Lung (tissue), 12 donors: ENCODE measurements around the gene TBX5. TPM values are rescaled to one million over a fixed set of nuclear protein-coding genes. Genes with fewer than 3 reads are reported as not detected.

Source experiments
- ATAC-seq: fragments of 200-7000 bp; cut with Tn5 transposase; one replicate; pipeline ENCODE4 v1.9.1; 2020; ENCODE audit warnings: moderate number of reproducible peaks; ENCODE audit not compliant: insufficient read depth, low FRiP score
- DNase-seq, 3 donors: peaks; one replicate each; pipeline ENCODE4 v3.0.0-alpha.2; 2013 to 2017
- H3K27ac ChIP-seq, 2 donors: one replicate each; pipeline ENCODE4 v1.5.1; 2013; ENCODE audit warnings: mild to moderate bottlenecking in 2 of 2, moderate library complexity in 2 of 2, control low read depth in 1 of 2, inconsistent platforms in 1 of 2, low read depth in 1 of 2, low read length in 1 of 2
- H3K27me3 ChIP-seq, 3 donors: one replicate each; pipeline ENCODE4 v1.5.1; 2013; ENCODE audit warnings: low read length in 2 of 3; ENCODE audit not compliant: control insufficient read depth in 3 of 3, insufficient read depth in 3 of 3
- H3K36me3 ChIP-seq, 4 donors: one replicate each; pipeline ENCODE4 v1.5.1; 2013; ENCODE audit warnings: low read length in 4 of 4, mild to moderate bottlenecking in 1 of 4, moderate library complexity in 1 of 4; ENCODE audit not compliant: control insufficient read depth in 4 of 4, insufficient read depth in 4 of 4
- H3K4me1 ChIP-seq, 5 donors: one replicate each; pipeline ENCODE4 v1.5.1; 2013; ENCODE audit warnings: low read length in 5 of 5, mild to moderate bottlenecking in 2 of 5, moderate library complexity in 1 of 5; ENCODE audit not compliant: control insufficient read depth in 5 of 5, insufficient read depth in 5 of 5
- H3K4me3 ChIP-seq: one replicate; pipeline ENCODE4 v1.5.1; 2013; ENCODE audit warnings: mild to moderate bottlenecking, control low read depth, moderate library complexity
- H3K9ac ChIP-seq, 2 donors: one replicate each; pipeline ENCODE4 v1.5.1; 2013; ENCODE audit warnings: low read length in 2 of 2, control low read depth in 1 of 2; ENCODE audit not compliant: insufficient read depth in 1 of 2
- H3K9me3 ChIP-seq, 4 donors: one replicate each; pipeline ENCODE4 v1.5.1; 2013; ENCODE audit warnings: low read length in 3 of 4, mild to moderate bottlenecking in 1 of 4, moderate library complexity in 1 of 4; ENCODE audit not compliant: control insufficient read depth in 4 of 4, insufficient read depth in 3 of 4
- CTCF ChIP-seq: IDR thresholded peaks from 2 replicates; pipeline ENCODE4 v1.5.1; 2012; ENCODE audit warnings: mild to moderate bottlenecking; ENCODE audit errors: control extremely low read depth, extremely low read depth
- WGBS, 2 donors: extraction: QIAGEN DNeasy Blood & Tissue Kit; methylation state at CpG; one replicate each; pipeline ENCODE4 v1.1.7; 2013; 5-methylcytosine and 5-hydroxymethylcytosine counted together
- polyA plus RNA-seq, 2 donors: library from polyadenylated mRNA; stranded (reverse); fragments of 200-250 nt; gene quantifications; one replicate each; pipeline ENCODE4 v1.2.1, GENCODE V29; 2013
- total RNA-seq, 2 donors: library from RNA; depleted of rRNA in 1 of 2; stranded (reverse); fragments of >200 nt in 1 of 2; gene quantifications; one replicate each; pipeline ENCODE4 v1.2.1, GENCODE V29; 2014 to 2021
- donor health status: control.
- donor health status: control.
- donor health status: Bipolar disorder and iron deficiency.
- donor health status: healthy.
- donor health status: DM: yes; HTN: yes; CAD: no.

The TBX5 gene
- total and polyA plus RNA-seq, 4 donors, result 5.6 to 39.7 (median 13.9) TPM

DNA sequence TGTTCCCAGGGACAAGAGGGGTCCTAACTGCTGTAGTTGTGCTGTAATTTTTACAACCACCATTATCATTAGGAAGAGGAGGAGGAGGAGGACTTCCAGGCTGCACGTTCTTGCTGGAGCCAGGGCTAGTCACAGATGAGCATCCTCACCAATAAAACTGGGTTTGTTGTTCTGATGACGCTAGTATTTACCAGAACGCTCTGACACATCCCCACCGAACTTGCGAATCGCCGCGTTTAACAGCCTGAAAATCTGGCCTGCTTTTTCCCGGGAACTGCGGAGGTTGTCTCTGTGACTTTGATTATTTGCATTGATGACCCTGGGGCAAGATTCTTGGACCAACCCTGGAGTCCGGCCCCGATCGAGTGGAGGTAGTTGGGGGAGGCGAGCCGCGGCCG, 10.2 kb downstream of the TBX5 start:
- H3K4me3 ChIP-seq, result no peak overlapping the region

DNA sequence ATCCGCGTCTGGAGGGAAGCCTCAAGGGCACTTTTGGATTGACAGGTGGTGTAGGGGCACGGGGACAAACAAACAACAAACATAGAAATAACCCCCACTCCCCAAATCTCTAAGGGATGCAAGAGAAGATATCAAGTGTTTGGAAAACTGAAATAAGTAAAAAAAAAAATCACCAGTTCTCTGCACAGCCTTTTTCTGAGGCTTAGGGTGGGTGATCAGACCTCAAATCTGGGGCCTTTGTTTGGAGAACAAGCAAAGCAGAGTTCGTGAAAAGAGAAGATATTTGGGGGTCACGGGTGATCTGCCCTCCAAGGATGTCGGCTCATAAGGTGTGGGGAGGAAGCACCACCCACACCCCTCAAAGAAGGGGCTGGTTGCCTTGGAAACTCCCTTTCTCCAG, 10.7 kb downstream of the TBX5 start:
- peaks cover 0 to 91% (median 5%) of the 10 kb centered on the region in 5 donors for H3K4me1 ChIP-seq
- no peak for TF ChIP-seq CTCF
- ATAC-seq, result no peak

More for the DNA sequence above, 10.2 kb downstream of the TBX5 start:
- H3K36me3 ChIP-seq, result peaks cover 0 to 56% (median 22%) of the 10 kb centered on the region in 4 donors
- H3K9ac ChIP-seq, result peak overlapping the region in 1 of 2 donors; percentile 74
- ATAC-seq (no peak), DNase-seq (peak; percentile 64 to 75 (median 72))
- peak overlapping the region; percentile 50 to 78 for H3K27ac ChIP-seq
- WGBS, 2 donors, result 1 to 5% methylated on average over 17 of the region's 17 CpGs
- H3K9me3 ChIP-seq, result peaks cover 0 to 10% (median 0%) of the 10 kb centered on the region in 4 donors
- peaks cover 0 to 93% (median 5%) of the 10 kb centered on the region in 5 donors for H3K4me1 ChIP-seq
- no peak for TF ChIP-seq CTCF
- peaks cover 2 to 72% (median 8%) of the 10 kb centered on the region in 3 donors for H3K27me3 ChIP-seq

DNA sequence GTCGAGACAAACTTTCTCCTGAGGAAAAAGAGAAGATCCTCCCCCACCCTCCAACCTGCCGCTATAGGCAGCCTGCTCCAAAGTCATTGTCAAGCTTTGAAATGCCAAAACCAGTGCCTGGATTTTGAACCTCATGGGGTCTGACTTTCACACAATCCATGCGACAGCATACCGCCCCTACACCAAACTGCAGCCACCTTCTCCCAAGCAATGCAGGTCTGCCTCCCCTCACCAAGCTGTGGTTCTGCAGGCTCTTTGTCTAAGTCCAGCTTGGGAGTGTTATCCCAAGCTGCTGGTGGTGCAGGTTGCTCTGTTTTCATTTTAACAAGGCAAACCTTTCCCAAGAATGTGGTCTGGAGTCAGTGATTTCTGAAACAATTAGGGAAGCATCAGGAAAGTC, 12.4 kb downstream of the TBX5 start:
- Histone ChIP-seq H3K4me1 (peaks cover 0 to 74% (median 2%) of the 10 kb centered on the region in 5 donors), H3K9ac (no peak overlapping the region), H3K36me3 (peaks cover 0 to 50% (median 20%) of the 10 kb centered on the region in 4 donors), H3K27me3 (peaks cover 0 to 53% (median 0%) of the 10 kb centered on the region in 3 donors), H3K27ac (peak overlapping the region in 1 of 2 donors; percentile 28), H3K4me3 (no peak overlapping the region), H3K9me3 (peaks cover 0 to 5% (median 0%) of the 10 kb centered on the region in 4 donors)
- WGBS, 2 donors, result 22 to 40% methylated on average over 4 of the region's 4 CpGs
- no peak for TF ChIP-seq CTCF
- no peak for ATAC-seq
- DNase-seq, result no peak

More for the DNA sequence above, 10.7 kb downstream of the TBX5 start:
- WGBS, 2 donors, result 14 to 27% methylated on average over 6 of the region's 6 CpGs
- H3K27ac ChIP-seq, result peak overlapping the region in 1 of 2 donors; percentile 78
- H3K9ac ChIP-seq, result peak overlapping the region in 1 of 2 donors; percentile 74
- H3K9me3 ChIP-seq, result peaks cover 0 to 10% (median 0%) of the 10 kb centered on the region in 4 donors
- peak in 1 of 3 donors; percentile 52 for DNase-seq
- peaks cover 0 to 56% (median 22%) of the 10 kb centered on the region in 4 donors for H3K36me3 ChIP-seq
- peaks cover 2 to 69% (median 8%) of the 10 kb centered on the region in 3 donors for H3K27me3 ChIP-seq
- H3K4me3 ChIP-seq, result no peak overlapping the region
